GM19468 (cell line): Measurements from ENCODE around the gene DOCK1.

Experiments
- ATAC-seq: cut with Tn5 transposase; IDR thresholded peaks from one replicate; pipeline ENCODE4 v1.9.1; 2021; ENCODE audit warnings: mild to moderate bottlenecking, moderate library complexity, moderate number of reproducible peaks; ENCODE audit not compliant: unreplicated experiment; ENCODE audit errors: extremely low read depth

Gene DOCK1

DNA sequence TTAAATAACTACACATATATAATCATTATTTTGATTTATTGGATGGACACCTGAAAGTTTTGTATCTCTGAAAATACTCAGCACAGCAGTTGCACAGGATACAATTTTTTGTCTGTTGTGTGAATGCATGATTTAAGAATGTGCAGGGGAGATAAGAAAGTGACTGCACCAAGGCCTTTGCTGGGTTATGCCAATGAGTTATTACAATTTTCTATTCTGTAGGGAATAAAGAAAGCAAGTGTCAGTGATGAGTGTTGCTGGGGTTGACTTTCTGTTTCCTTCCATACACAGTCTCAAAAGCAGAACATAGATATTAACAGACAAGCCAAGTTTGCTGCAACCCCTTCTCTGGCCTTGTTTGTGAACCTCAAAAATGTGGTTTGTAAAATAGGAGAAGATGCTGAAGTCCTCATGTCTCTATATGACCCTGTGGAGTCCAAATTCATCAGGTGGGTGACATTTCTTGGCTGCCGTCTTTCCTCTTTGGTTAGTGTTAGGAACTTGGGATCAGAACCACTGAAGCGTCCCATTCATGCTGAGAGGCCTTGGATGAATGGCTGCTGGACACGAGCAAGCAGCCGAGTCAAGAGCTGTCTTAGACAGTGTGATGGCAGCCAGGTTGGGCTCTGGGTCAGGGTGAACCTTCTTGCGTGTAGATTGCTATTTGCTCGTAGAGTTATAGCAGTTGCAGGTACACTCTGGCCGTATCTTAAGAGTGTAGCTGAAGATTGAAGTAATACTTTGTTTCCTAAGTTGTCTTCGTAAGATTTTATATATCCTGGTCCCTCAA lies 92.8 kb downstream of the DOCK1 start:
- ATAC-seq, result no peak

DNA sequence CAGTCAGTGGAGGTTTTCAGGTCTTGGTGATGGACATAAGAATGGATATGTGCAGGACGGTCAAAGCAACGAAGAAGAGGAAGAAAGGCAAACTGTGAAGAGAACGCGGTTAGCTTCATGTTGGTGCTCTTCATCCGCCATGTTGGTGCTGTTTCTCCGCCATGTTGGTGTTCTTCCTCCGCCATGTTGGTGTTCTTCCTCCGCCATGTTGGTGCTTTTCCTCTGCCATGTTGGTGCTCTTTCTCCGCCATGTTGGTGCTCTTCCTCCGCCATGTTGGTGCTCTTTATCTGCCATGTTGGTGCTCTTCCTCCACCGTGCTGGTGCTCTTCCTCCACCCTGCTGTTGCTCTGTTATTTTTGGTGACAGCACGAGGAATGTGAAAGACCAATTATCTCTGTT lies 95.4 kb downstream of the DOCK1 start:
- ATAC-seq, result no peak

DNA sequence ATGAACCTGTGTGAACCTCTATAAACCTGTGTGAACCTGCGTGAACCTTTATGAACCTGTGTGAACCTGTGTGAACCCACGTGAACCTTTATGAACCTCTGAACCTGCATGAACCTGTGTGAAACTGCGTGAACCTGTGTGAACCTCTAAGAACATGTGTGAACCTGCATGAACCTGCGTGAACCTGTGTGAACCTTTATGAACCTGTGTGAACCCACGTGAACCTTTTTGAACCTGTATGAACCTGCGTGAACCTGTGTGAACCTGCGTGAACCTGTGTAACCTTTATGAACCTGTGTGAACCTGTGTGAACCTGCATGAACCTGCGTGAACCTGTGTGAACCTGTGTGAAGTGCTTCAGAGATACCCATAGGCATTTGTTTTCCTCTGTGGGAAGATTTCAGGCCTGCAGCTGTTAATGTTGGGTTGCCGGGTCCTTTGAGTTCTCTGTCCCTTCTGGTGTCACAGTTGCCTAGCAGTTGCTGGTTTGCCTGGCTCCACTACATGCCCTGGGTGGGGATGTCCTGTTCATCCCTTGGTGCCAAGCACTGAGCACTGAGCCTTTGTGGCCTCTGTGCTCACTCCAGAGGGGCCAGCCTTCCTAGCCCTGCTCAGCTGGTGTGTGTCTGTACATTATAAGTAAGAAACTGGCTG lies 97.9 kb downstream of the DOCK1 start:
- ATAC-seq, result no peak

DNA sequence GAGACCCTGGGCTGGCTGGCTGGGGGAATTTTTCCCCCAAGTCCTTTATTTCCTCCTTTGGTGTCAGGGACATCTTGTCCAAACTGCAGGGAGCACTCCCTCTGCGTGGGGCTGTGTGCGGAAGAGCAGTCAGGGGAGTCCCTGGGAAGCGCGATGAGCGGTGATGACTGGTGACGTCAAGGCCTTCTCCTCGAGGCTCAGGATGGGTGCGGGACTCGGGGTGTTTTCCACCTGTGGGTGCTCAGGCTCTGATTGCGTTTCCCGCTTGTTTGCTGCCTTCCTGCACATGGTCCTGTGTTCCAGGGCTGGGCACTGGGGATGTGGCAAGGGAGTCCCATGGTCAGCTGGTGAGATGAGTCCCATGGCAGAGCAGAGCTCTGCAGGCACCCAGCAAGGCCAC lies 101.2 kb downstream of the DOCK1 start:
- ATAC-seq, result no peak

DNA sequence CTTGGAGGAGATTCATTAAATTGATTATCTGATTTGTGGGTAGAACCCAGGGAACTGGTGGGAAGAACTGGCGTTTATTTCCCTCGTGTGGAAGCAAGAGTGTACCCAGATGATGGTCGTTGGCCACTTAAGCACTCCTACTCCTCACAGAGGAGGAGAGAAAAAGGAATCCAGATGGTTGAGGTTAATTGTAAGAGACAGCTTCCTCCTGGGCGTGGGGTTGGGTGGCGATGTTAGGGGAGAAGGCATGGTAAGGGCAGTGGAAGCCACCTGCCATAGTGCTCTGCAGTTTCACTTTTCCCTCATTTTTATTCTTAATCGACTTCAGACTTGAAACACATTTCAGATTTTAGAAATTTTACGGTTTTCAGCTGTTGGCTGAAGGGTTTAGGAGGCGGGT lies 104.1 kb downstream of the DOCK1 start:
- no peak for ATAC-seq

DNA sequence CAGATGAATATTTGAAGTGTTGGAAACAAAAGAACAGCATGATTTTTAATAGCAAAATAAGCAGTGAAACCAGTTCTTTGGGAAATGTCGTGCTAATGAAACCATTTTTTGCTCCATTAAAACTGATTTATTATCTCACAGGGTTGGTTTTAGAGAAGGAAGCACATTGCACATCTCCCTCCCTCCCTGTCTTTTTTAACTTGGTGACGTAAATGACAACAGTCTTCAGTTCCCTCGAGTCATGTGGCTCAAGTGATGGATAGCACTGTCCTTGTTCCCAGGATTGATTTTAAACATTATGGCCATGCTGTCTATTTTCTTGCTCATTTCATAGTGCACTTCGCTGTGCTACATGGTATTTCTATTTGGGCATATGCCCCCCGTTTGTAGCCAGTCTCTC lies 105.9 kb downstream of the DOCK1 start:
- ATAC-seq, result no peak

DNA sequence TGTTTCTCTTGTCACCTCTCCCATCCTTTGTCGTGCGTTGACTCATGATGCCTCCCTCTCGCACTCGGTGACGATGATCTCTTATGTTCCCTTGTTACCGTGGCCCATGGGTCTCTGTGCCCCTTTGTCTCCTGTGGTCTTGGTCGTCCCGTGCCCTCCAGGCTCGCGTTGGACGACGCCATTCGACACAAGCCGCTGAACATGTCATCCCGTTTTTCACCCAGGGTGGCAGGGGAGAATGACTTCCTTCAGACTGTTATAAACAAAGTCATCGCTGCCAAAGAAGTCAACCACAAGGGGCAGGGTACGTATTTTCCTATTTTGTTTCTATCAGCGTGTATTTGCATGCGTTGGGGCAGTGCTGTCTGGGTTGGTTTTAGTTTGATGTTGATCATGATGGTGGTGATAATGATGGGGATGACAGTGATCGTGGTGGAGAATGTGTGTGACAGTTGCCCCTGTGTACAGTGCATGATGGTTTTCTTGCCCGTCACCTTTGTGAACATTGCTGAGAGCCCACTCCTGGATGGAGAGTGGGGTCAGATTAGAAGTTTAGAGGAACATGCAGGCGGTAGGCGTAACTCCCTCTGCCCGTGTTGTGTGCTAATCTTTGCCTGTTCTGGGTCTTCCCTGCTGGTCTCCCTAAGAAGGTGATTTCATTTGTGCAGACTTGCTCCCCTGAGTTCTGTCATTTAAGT lies 107.0 kb downstream of the DOCK1 start:
- ATAC-seq, result no peak

DNA sequence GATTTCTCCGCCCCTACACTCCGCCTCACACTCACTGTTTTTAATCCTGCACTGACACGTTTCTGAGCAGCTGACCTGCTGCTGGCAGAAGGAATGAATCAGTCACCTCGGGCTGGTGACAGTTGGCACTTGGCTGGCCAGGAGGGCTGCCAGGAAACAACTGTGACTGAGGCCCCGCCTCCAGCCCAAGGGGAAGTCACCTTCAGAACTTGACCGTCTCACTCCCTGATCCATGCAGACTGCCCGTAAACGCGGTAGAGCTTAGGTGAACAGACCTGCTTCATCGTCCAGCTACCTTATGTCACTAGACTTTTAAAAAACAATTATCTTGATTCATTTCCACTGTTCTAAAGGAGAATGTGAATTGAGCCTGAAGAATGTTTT lies 107.5 kb downstream of the DOCK1 start:
- no peak for ATAC-seq

DNA sequence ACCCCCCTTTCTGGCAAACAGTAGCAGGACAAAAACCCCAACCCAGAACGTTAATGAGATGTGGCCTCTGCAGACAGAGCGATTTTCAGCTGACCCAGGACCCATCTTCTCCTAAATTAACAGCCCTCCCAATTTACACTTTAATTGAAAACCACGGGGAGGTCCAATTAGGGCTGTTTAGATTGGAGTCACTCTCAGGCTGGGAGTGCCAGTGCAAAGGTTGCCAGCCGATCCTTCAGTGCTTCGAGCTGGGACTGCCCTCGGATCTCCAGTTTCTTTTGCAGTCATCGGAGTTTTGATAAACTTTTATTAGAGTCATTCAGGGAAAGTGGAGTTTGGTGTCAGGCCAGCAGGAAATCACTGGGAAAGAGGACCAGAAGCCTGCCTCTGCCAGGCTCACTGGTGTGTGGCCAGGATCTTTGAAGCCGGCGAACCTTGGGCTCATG lies 108.0 kb downstream of the DOCK1 start:
- ATAC-seq, result no peak

DNA sequence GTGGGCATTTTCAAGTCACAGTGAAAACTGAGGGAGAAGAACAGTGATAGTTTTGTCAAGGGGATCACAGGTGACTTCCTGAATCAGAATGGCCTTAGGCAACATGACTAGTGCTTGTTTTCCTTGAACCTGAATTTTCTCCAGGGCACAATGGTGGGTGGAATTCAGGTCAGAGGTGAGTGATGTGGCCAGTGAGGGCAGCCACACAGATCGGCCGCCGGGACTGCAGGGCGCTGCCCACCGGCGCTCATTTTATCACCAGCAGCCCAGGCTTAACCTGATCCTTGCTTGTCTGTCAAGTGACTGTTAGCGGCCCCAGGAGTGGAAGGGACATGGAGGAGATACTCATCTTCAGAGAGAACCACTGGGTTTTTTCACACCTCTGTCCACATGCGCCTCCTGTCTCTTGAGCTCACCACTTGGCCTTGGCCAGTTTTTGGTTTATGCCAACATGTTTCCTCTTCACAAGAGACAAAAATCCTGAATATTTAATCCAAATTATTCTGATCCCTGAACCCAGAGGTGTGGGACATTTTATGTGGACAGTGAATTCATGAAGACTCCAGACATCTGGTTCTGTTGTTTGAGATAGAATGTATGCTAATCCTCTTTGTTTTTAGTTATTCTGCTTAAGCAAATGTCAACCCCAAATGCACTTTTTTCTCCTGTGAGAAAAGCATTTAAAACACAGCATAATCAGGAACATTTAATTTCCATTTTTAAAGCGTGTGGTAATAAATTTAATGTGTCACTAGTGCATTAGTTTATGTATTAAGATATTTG lies 108.7 kb downstream of the DOCK1 start:
- no peak for ATAC-seq

DNA sequence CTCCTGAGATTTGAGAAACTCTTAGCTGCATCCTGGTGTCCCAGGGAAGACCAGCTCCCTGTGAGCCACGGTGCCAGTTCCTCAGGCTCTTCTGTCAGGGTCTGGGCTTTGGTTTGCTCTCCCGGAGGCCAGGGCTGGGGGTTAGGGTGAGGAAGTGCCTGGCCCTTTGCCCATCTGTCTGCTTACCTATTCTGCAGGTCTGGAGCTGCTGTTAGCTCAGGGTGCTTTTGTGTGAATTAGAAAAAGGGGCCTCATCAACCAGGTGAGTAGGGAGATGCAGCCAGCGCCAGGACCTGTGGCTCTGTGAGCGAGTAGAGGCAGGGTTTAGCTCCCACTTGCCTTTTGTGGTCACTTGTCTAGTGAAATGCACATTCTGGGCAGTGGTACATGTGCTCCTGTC lies 109.4 kb downstream of the DOCK1 start:
- no peak for ATAC-seq

DNA sequence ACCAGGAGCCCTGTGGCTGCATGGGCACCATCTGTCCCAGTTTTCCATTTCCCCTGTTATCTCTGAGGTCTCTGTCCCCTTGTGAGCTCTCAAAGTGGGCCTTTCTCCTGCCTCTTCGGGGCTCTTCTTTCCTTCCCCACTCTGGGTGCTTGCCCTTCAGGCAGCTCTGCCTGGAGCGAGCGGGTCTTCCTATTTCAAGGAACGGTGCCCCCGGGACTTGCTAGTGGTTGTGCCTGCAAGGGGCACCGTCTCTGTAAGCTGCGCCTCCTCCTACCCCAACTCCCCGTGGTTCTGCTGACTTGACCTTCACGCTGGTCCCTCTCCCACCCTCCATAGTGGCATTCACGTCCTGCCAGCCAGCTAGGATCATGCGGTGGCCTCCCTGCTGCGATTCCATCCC lies 110.1 kb downstream of the DOCK1 start:
- no peak for ATAC-seq

DNA sequence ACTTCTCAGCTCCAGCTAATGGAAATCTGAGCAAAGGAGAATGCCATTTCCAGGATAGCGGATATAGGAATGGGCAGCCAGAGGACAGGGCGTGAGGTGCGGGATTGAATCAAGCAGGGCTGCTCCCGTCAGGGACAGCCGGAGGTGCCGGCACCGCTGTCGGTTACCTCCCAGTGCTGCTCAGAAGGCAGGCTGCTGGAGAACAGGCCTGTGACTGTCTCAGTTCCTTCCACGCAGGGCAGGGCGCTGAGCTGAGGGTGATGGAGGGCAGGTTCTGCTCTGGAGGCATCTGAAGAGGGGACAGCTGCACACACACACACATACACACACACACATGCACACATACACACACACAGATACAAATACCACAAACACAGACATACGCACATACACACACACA lies 111.1 kb downstream of the DOCK1 start:
- ATAC-seq, result no peak

DNA sequence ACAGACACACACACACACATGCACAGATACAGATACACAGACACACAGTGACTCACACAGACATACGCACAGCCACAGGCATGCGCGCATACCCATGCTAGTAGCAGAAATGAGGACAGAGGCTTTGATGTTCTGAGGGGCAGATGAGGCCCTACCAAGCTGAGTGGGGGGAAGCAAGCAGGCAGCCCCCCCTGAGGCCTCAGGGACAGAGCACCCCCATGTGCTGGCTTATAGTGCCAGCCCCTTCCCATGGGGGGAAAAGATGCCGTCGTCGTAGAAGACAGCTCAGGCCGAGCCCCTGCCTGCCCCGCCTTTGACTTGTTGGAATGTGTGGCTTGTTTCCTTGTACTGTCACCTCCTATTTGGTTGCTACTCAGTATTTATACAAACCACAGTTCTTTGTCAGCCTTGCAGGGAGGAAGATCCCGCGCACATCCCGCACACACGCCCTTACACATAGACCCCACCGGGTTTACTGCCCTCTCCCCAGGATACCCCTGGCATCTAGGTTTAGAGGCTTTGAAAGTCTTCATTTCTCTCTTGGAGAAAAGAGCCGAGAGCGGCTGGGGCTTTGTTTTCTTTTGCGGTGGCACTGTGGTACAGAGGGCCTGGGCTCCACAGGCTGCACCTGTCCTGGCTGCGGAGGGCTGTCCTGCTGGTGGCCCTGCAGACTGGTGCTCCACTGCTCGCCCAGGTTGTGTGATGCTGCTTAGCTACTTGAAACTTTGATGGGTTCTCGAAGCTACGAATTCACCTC lies 112.5 kb downstream of the DOCK1 start:
- ATAC-seq, result no peak

DNA sequence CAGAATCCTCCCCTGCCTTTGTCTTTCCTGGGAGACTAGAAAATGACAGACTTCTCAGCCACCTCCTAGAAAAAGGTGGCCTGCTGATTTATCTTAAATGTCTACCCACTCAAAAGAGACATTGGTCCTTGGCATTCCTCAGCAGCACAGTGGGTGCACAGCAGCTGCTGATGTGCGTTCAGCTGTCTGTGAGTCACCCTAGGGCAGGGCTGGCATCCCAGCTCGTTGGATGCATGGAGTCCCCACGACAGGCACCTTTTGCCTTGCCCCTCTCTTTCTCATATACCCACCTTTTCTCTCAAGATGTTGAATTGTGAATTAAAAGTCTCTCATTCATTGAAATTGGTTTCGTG lies 113.0 kb downstream of the DOCK1 start:
- no peak for ATAC-seq

DNA sequence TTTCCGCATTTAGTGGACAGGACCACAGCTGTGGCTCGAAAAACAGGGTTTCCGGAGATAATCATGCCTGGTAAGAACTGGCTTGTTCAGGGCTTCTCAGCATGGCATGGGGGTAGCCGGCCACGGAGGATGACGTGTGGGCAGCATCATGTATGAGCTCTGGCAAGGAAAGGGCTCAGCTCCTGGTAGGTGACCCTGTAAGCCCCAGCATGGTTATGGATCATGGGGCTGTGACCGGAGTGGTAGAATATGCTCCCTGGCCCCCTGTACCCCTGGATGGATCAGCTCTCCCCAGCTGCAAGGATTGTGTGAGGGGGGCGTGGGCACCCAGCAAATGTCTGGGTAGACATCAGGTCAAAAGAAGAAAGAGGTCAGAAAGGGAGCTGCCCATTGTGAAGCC lies 113.5 kb downstream of the DOCK1 start:
- ATAC-seq, result no peak

DNA sequence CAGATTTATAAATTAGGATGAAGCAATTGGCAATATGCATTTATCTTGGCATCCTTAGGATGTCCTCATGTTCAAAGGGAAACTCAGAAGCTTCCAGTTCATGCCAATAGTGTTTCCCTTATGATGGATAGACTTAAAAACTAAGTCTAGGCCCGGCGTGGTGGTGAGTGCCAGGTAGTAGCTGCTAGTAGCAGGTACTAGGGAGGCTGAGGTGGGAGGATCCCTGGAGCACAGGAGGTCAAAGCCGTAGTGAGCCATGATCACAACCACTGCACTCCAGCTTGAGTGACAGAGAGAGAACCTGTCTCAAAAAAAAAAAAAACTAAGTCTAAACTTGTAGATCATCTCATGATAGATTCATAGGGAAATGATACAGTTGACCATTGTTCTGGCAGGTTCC lies 115.0 kb downstream of the DOCK1 start:
- ATAC-seq, result no peak

DNA sequence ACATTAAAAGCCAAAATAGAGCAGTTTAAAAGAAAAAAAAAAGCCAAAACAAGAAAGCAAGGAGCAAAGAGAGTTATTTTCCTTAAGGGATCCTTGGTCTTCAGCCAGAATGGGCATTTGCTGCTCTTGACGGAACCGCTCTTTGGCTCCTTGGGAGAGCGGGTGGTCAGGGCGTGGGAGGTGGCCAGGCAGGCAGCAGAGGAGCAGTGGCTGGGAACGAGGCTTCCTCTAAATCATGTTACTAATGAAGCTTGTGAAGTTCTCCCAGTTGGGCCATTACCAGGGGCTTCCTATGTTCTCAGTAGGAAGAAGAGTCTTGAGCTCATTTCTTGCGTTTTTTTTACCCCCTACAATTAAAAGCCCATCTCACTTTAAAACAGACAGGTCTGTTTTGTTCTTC lies 116.6 kb downstream of the DOCK1 start:
- ATAC-seq, result no peak

DNA sequence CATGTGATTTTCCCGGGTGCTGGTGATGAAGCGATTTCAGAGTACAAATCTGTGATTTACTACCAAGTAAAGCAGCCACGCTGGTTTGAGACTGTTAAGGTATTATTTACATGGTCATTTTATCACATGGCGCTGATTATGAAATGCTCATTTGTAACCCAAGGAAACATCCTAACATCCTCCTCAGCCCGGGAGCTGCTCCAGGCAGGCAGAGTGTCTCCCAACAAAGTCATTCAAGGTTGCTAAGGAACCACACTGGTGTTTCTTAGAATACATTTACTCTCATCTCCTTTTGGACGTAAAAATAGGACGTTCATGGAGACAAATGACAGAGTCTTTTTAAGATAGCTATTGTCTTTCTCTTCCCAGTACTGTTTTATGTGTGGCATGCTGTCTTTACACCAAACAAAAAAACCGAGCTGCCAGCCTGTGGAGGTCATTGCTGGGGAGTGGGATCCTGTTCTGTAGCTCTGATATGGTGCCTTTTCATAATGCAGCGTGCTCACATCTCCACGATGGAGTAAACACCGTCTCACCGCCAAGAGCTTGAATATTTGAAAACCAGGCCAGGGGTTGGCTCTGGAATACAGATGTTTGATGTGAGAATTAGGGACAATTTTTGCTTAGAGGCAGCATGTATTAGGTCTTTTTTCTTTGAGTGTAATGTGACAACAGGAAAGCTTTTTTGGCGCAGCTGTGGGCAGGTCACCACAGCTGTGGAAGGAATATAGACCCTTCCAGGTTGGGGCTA lies 119.6 kb downstream of the DOCK1 start:
- ATAC-seq, result no peak
